ENCODE measurements around the gene CAPN9. TPM values are rescaled to one million over a fixed set of nuclear protein-coding genes. Genes with fewer than 3 reads are reported as not detected.

CAPN9 gene
- total RNA-seq, 2 donors from 2014 or later, result not detected

DNA sequence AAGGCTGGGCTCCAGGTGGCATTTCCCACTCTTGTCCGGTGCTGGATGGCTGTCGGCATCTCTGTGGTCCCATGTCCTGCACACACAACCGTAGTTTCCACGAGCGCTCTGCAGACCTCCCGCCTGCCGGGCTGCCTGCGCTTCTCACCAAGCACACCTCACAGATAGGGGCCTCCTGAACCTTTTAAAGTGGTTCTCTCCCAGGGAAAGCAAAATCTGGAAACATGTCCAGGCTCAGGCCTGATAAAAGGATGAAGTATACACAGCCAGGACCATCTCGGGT lies 46.2 kb downstream of the CAPN9 start:
- Mint-ChIP-seq H3K9me3 (no peaks in the 10 kb centered on the region), H3K27me3 (ENCODE audit: low read depth) (peaks cover 19% of the 10 kb centered on the region), H3K4me1 (ENCODE audit: low read depth) (peaks cover 3% of the 10 kb centered on the region), H3K4me3 (no peak overlapping the region), H3K36me3 (ENCODE audit: insufficient read depth in 2 of 2) (no peaks in the 10 kb centered on the region), H3K27ac (no peak overlapping the region)
- ATAC-seq (replicated peaks in 1 of 2) (no peak), DNase-seq (no peak)

DNA sequence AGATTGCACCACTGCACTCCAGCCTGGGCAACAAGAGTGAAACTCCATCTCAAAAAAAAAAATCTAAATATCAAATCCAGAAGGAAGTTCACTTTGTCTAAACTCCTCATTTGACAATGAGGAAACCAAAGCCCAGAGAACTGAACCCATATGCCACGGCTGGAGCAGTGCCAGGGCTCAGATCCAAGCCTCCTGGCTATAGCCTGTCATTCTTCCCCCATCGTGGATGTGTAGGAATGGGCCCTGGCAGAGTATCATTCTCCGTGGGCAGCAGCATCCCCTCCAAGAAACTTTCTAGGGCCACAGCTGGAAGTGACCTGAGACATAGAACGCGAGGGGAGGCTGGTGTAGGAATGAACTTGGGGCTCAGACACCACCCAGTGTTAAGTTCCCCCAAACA lies 47.2 kb downstream of the CAPN9 start:
- no peaks in the 10 kb centered on the region for H3K9me3 Mint-ChIP-seq
- peaks cover 16% of the 10 kb centered on the region for H3K27me3 Mint-ChIP-seq (ENCODE audit: low read depth)
- H3K36me3 Mint-ChIP-seq (ENCODE audit: insufficient read depth in 2 of 2), result no peaks in the 10 kb centered on the region
- no peak for ATAC-seq (replicated peaks in 1 of 2)
- H3K4me1 Mint-ChIP-seq (ENCODE audit: low read depth), result peaks cover 3% of the 10 kb centered on the region
- no peak overlapping the region for H3K27ac Mint-ChIP-seq
- H3K4me3 Mint-ChIP-seq, result no peak overlapping the region
- DNase-seq, result no peak

DNA sequence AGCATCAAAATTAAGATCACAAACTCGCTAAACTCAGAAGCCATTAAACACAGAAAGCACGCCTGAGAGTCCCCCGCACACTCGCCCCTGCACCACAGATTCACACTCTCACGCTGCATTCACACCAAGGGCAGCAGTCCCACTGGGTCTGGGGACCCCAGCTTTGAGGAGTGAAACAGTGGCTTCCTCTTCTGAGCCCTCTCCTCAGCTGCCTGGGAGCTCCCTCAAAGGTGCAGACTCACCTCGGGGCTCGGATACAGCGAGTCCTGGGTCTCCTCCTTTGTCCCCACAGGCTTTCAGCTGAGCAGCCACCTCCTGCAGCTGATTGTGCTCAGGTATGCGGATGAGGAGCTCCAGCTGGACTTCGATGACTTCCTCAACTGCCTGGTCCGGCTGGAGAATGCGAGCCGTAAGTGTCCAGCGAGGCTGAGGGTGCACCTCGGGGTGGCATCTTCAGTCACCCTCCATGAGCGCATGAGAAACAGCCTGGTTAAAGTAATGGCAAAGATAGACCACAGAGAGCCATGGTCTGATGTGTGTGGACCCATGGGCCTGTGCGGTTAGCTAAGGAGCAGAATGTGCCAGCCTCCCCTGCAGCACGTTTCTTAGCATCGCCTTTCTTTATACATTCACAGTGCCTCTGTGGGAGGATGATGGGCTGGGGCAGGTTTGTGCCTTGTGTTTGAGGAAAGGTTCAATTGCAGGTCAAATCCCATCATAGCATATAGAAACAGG lies 47.9 kb downstream of the CAPN9 start:
- H3K27me3 Mint-ChIP-seq (ENCODE audit: low read depth), result peaks cover 16% of the 10 kb centered on the region
- ATAC-seq (replicated peaks in 1 of 2) (no peak), DNase-seq (no peak)
- no peaks in the 10 kb centered on the region for H3K36me3 Mint-ChIP-seq (ENCODE audit: insufficient read depth in 2 of 2)
- H3K9me3 Mint-ChIP-seq, result no peaks in the 10 kb centered on the region
- no peak overlapping the region for H3K4me3 Mint-ChIP-seq
- H3K27ac Mint-ChIP-seq, result no peak overlapping the region
- peaks cover 3% of the 10 kb centered on the region for H3K4me1 Mint-ChIP-seq (ENCODE audit: low read depth)

DNA sequence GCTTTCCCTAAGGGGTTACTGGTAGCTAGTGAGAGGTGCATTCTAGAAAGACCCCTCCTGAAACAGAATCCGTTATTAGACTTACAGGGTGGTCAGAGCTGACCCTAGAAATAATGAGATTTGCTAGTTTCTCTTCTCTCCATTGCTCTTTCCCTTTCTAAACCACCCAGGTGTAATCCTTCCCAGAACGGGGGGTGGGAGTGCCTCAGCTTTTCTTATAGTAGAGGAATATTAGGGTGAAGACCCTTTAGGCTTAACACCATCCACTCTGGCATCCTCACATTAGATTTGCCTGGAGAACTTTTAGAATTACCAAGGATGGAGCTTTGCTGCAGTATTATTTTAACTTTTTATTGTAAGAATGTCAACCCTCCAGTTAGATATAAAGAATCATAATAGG lies 49.4 kb downstream of the CAPN9 start:
- DNase-seq (no peak), ATAC-seq (replicated peaks in 1 of 2) (no peak)
- Mint-ChIP-seq H3K4me3 (no peak overlapping the region), H3K4me1 (ENCODE audit: low read depth) (peaks cover 3% of the 10 kb centered on the region), H3K27ac (no peak overlapping the region), H3K36me3 (ENCODE audit: insufficient read depth in 2 of 2) (no peaks in the 10 kb centered on the region), H3K9me3 (no peaks in the 10 kb centered on the region), H3K27me3 (ENCODE audit: low read depth) (peaks cover 17% of the 10 kb centered on the region)

DNA sequence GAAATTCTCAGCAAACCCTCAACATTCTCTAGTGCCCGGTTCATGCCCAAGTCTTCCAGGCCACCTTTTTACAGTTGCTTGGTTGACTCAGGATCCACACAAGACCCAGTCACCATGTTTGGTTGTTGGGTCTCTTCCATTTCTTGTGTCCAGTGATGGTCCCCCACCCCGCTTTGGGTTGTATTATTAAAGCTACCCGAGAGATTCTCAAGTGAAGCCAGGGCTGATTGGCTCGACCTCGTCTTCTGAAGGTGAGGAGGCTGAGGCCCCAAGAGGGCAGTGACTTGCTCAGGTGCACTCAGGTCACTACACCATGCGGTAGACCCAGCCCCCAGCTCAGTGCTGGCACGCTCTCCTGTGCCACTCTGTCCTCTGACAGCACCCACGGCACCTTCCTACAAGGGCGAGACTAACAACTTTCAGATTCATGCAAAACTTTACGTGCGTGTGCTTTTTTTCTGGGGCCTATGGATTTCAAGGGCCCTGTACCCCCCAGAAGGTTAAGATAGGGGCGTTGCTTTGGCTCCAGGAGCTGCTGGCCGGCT lies 50.3 kb downstream of the CAPN9 start:
- Mint-ChIP-seq H3K36me3 (ENCODE audit: insufficient read depth in 2 of 2) (no peaks in the 10 kb centered on the region), H3K9me3 (no peaks in the 10 kb centered on the region), H3K4me3 (no peak overlapping the region), H3K27me3 (ENCODE audit: low read depth) (peaks cover 16% of the 10 kb centered on the region), H3K27ac (no peak overlapping the region), H3K4me1 (ENCODE audit: low read depth) (no peaks in the 10 kb centered on the region)
- DNase-seq (no peak), ATAC-seq (replicated peaks in 1 of 2) (no peak)

- Mint-ChIP-seq H3K27me3 (ENCODE audit: low read depth) (peaks cover 16% of the 10 kb centered on the region), H3K9me3 (no peaks in the 10 kb centered on the region), H3K36me3 (ENCODE audit: insufficient read depth in 2 of 2) (no peaks in the 10 kb centered on the region), H3K27ac (no peak overlapping the region), H3K4me3 (no peak overlapping the region), H3K4me1 (ENCODE audit: low read depth) (no peaks in the 10 kb centered on the region)
- DNase-seq, result peak; percentile 7 to 12
- ATAC-seq (replicated peaks in 1 of 2), result no peak
These were observed 50.8 kb downstream of the CAPN9 start for GRCh38 chr1:230797942-230798365.

GRCh38 chr1:230798491-230798890 lies 51.3 kb downstream of the CAPN9 start:
- Mint-ChIP-seq H3K27me3 (ENCODE audit: low read depth) (peaks cover 16% of the 10 kb centered on the region), H3K27ac (no peak overlapping the region), H3K4me3 (no peak overlapping the region), H3K36me3 (ENCODE audit: insufficient read depth in 2 of 2) (no peaks in the 10 kb centered on the region), H3K9me3 (no peaks in the 10 kb centered on the region), H3K4me1 (ENCODE audit: low read depth) (no peaks in the 10 kb centered on the region)
- ATAC-seq (replicated peaks in 1 of 2) (no peak), DNase-seq (no peak)

GRCh38 chr1:230800891-230801840 lies 54.0 kb downstream of the CAPN9 start:
- Mint-ChIP-seq H3K36me3 (ENCODE audit: insufficient read depth in 2 of 2) (peaks cover 0 to 2% of the 10 kb centered on the region in 2 donors), H3K27ac (no peak overlapping the region), H3K4me3 (no peak overlapping the region), H3K27me3 (ENCODE audit: low read depth) (peaks cover 16% of the 10 kb centered on the region), H3K4me1 (ENCODE audit: low read depth) (no peaks in the 10 kb centered on the region), H3K9me3 (no peaks in the 10 kb centered on the region)
- DNase-seq (no peak), ATAC-seq (replicated peaks in 1 of 2) (no peak)

DNA sequence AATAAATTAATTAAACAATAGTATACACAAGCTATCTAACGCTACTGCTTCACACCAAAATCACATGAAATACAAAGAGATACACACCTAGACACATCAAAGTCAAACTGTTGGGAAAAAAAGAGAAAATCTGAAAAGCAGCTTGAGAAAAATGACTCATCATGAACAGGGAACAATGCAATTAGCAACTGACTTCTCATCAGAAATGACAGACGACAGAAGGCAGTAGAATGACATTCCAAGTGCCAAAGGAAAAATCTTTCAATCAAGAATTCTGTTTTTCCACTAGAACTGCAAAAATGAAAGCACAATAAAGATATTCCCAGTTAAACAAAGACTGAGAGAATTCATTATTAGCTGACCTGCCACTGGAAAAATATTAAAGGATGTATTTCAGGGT lies 57.2 kb downstream of the CAPN9 start:
- ATAC-seq (replicated peaks in 1 of 2), result no peak
- Mint-ChIP-seq H3K27ac (no peak overlapping the region), H3K4me3 (no peak overlapping the region), H3K27me3 (ENCODE audit: low read depth) (peaks cover 9% of the 10 kb centered on the region), H3K4me1 (ENCODE audit: low read depth) (no peaks in the 10 kb centered on the region), H3K9me3 (peaks cover 2% of the 10 kb centered on the region in 2 donors), H3K36me3 (ENCODE audit: insufficient read depth in 2 of 2) (peaks cover 0 to 3% of the 10 kb centered on the region in 2 donors)
- DNase-seq, result no peak

DNA sequence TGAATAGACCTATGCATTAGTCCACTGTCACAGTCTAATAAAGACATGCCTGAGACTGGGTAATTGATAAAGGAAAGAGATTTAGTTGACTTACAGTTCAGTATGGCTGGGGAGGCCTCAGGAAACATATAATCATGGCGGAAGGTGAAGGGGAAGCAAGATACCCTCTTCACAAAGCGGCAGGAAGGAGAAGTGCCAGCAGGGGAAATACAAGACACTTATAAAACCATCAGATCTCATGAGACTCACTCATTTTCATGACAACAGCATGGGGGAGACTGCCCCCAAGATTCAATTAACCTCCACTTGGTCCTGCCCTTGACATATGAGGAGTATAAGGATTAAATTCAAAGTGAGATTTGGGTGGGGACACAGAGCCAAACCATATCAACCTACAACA lies 59.4 kb downstream of the CAPN9 start:
- H3K27ac Mint-ChIP-seq, result no peak overlapping the region
- no peak for DNase-seq
- peaks cover 8% of the 10 kb centered on the region for H3K27me3 Mint-ChIP-seq (ENCODE audit: low read depth)
- no peaks in the 10 kb centered on the region for H3K4me1 Mint-ChIP-seq (ENCODE audit: low read depth)
- no peak overlapping the region for H3K4me3 Mint-ChIP-seq
- peaks cover 2% of the 10 kb centered on the region in 2 donors for H3K9me3 Mint-ChIP-seq
- H3K36me3 Mint-ChIP-seq (ENCODE audit: insufficient read depth in 2 of 2), result peaks cover 0 to 3% of the 10 kb centered on the region in 2 donors
- ATAC-seq (replicated peaks in 1 of 2), result no peak

- ATAC-seq (replicated peaks in 1 of 2), result no peak
These were observed 59.8 kb downstream of the CAPN9 start for GRCh38 chr1:230807029-230807428.

GRCh38 chr1:230807561-230808280 lies 60.5 kb downstream of the CAPN9 start:
- no peak overlapping the region for H3K27ac Mint-ChIP-seq
- H3K9me3 Mint-ChIP-seq, result peaks cover 4 to 6% of the 10 kb centered on the region in 2 donors
- DNase-seq (no peak), ATAC-seq (replicated peaks in 1 of 2) (no peak)
- peaks cover 2 to 6% of the 10 kb centered on the region in 2 donors for H3K36me3 Mint-ChIP-seq (ENCODE audit: insufficient read depth in 2 of 2)
- H3K27me3 Mint-ChIP-seq (ENCODE audit: low read depth), result no peaks in the 10 kb centered on the region
- H3K4me3 Mint-ChIP-seq, result no peak overlapping the region
- no peaks in the 10 kb centered on the region for H3K4me1 Mint-ChIP-seq (ENCODE audit: low read depth)

More at GRCh38 chr1:230807029-230807428, 59.8 kb downstream of the CAPN9 start:
- Mint-ChIP-seq H3K36me3 (ENCODE audit: insufficient read depth in 2 of 2) (peaks cover 0 to 3% of the 10 kb centered on the region in 2 donors), H3K27ac (no peak overlapping the region), H3K9me3 (peaks cover 2% of the 10 kb centered on the region in 2 donors), H3K27me3 (ENCODE audit: low read depth) (peaks cover 3% of the 10 kb centered on the region), H3K4me3 (no peak overlapping the region), H3K4me1 (ENCODE audit: low read depth) (no peaks in the 10 kb centered on the region)
- DNase-seq, result no peak

Measured in activated T-cell treated with anti-CD3 and anti-CD28 coated beads, Interleukin-2, amount 50 U/mL, for 72 hours (primary cell).